WTC11 (cell line): Measurements from ENCODE around the gene GPR27. TPM values are rescaled to one million over a fixed set of nuclear protein-coding genes. Genes with fewer than 3 reads are reported as not detected.

Experiments used
- ATAC-seq: fragments of 200-7000 bp; cut with Tn5 transposase; 2 replicates; pipeline ENCODE4 v1.10.0; 2021; ENCODE audit warnings: mild to moderate bottlenecking, moderate library complexity
- CTCF ChIA-PET: fragments of 300-600 bp; sonication (Branson Sonifier 250); formaldehyde crosslinking; loops from one replicate; lab custom pipeline; 2021; ENCODE audit warnings: antibody characterized with exemption; lab: Charles Lee
- POLR2A ChIA-PET: fragments of 350-600 bp; sonication (Branson Sonifier 250); formaldehyde crosslinking; loops from one replicate; lab custom pipeline; 2021; ENCODE audit warnings: antibody characterized with exemption; lab: Charles Lee
- DNase-seq: peaks from one replicate; pipeline ENCODE4 v3.0.0; 2021; ENCODE audit warnings: low spot score
- H3K27ac Mint-ChIP-seq: 2 replicates; pipeline ENCODE4 v1.8.0; 2021; ENCODE audit warnings: mixed read lengths
- H3K27me3 Mint-ChIP-seq: 2 replicates; pipeline ENCODE4 v1.8.0; 2021; ENCODE audit warnings: low read depth, mild to moderate bottlenecking, moderate library complexity, mixed read lengths
- H3K36me3 Mint-ChIP-seq: 2 replicates; pipeline ENCODE4 v1.8.0; 2021; ENCODE audit warnings: mixed read lengths
- H3K4me1 Mint-ChIP-seq: 2 replicates; pipeline ENCODE4 v1.8.0; 2022; ENCODE audit warnings: mixed read lengths
- H3K4me3 Mint-ChIP-seq: 2 replicates; pipeline ENCODE4 v1.8.0; 2021; ENCODE audit warnings: mild to moderate bottlenecking, moderate library complexity, mixed read lengths
- H3K9me3 Mint-ChIP-seq: 2 replicates; pipeline ENCODE4 v1.8.0; 2021; ENCODE audit warnings: mixed read lengths
- CREB1 ChIP-seq: sonication (generic); formaldehyde crosslinking; IDR thresholded peaks from 2 replicates; pipeline ENCODE4 v1.8.0; 2023; ENCODE audit warnings: mild to moderate bottlenecking, missing genetic modification reagents
- SMAD3 ChIP-seq: sonication (generic); formaldehyde crosslinking; IDR thresholded peaks from 2 replicates; pipeline ENCODE4 v1.8.0; 2022; ENCODE audit warnings: missing genetic modification reagents, mild to moderate bottlenecking, borderline replicate concordance
- ZNF219 ChIP-seq: sonication (generic); formaldehyde crosslinking; IDR thresholded peaks from 2 replicates; pipeline ENCODE4 v1.8.0; 2023; ENCODE audit warnings: missing genetic modification reagents, mild to moderate bottlenecking, borderline replicate concordance
- ZNF671 ChIP-seq: fragments of 250-450 bp; sonication (Bioruptor Pico); IDR thresholded peaks from 2 replicates; pipeline ENCODE4 v1.8.0; 2021; ENCODE audit warnings: mild to moderate bottlenecking
- total RNA-seq: library from RNA; stranded (reverse); gene quantifications from 3 replicates; pipeline ENCODE4 v1.2.3, GENCODE V29; 2021
- TF ChIP-seq, protein P1 (sequence below): fragments of 250-450 bp; sonication (Bioruptor Pico); IDR thresholded peaks from 2 replicates; pipeline ENCODE4 v1.9.0; 2021; ENCODE audit warnings: mild to moderate bottlenecking
- TF ChIP-seq, protein P2 (sequence below): fragments of 250-450 bp; sonication (Bioruptor Pico); IDR thresholded peaks from 2 replicates; pipeline ENCODE4 v1.8.0; 2021; ENCODE audit warnings: mild to moderate bottlenecking
- TF ChIP-seq, protein P3 (sequence below): sonication (generic); formaldehyde crosslinking; IDR thresholded peaks from 2 replicates; pipeline ENCODE4 v1.8.0; 2023; ENCODE audit warnings: mild to moderate bottlenecking, missing genetic modification reagents
- TF ChIP-seq, protein P4 (sequence below): sonication (generic); formaldehyde crosslinking; IDR thresholded peaks from 2 replicates; pipeline ENCODE4 v1.8.0; 2023; ENCODE audit warnings: missing genetic modification reagents, mild to moderate bottlenecking, borderline replicate concordance
- TF ChIP-seq, protein P5 (sequence below): sonication (generic); formaldehyde crosslinking; IDR thresholded peaks from 2 replicates; pipeline ENCODE4 v1.8.1; 2022; ENCODE audit warnings: missing genetic modification reagents, borderline replicate concordance
- TF ChIP-seq, protein P6 (sequence below): fragments of 200-600 bp; IDR thresholded peaks from 2 replicates; pipeline ENCODE4 v1.8.0; 2022; ENCODE audit warnings: antibody characterized with exemption
- TF ChIP-seq, protein P7 (sequence below): sonication (generic); formaldehyde crosslinking; IDR thresholded peaks from 2 replicates; pipeline ENCODE4 v1.8.0; 2022; ENCODE audit warnings: mild to moderate bottlenecking, missing genetic modification reagents

The GPR27 gene
- total RNA-seq, 1 experiment from 2014 or later, result 16.4 TPM

DNA sequence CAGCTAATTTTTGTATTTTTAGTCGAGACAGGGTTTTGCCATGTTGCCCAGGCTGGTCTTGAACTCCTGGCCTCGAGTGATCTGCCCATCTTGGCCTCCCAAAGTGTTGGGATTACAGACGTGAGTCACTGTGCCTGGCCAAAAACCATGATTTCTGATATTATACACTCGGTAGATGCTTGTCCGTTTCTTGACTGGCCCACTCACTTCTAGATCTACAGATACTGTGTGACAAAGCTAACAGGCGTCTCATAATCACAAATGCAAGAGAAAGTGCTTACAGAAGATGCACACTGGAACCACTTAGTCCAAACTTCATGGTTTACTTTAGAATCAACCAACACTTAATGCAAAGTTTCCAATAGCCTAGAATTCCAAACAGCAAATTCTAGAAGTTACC is 22.9 kb downstream of the GPR27 start:
- no peaks in the 10 kb centered on the region for H3K9me3 Mint-ChIP-seq
- H3K36me3 Mint-ChIP-seq, result no peaks in the 10 kb centered on the region
- peaks cover 27% of the 10 kb centered on the region for H3K27me3 Mint-ChIP-seq
- DNase-seq (no peak), ATAC-seq (no peak)
- no peak overlapping the region for H3K27ac Mint-ChIP-seq
- H3K4me1 Mint-ChIP-seq, result peaks cover 53% of the 10 kb centered on the region
- POLR2A ChIA-PET, result no interaction called here
- CTCF ChIA-PET, result no interaction called here
- TF ChIP-seq, protein P1, sequence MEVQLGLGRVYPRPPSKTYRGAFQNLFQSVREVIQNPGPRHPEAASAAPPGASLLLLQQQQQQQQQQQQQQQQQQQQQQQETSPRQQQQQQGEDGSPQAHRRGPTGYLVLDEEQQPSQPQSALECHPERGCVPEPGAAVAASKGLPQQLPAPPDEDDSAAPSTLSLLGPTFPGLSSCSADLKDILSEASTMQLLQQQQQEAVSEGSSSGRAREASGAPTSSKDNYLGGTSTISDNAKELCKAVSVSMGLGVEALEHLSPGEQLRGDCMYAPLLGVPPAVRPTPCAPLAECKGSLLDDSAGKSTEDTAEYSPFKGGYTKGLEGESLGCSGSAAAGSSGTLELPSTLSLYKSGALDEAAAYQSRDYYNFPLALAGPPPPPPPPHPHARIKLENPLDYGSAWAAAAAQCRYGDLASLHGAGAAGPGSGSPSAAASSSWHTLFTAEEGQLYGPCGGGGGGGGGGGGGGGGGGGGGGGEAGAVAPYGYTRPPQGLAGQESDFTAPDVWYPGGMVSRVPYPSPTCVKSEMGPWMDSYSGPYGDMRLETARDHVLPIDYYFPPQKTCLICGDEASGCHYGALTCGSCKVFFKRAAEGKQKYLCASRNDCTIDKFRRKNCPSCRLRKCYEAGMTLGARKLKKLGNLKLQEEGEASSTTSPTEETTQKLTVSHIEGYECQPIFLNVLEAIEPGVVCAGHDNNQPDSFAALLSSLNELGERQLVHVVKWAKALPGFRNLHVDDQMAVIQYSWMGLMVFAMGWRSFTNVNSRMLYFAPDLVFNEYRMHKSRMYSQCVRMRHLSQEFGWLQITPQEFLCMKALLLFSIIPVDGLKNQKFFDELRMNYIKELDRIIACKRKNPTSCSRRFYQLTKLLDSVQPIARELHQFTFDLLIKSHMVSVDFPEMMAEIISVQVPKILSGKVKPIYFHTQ (CRISPR knock-in tag), result no peak
- TF ChIP-seq, protein P2, sequence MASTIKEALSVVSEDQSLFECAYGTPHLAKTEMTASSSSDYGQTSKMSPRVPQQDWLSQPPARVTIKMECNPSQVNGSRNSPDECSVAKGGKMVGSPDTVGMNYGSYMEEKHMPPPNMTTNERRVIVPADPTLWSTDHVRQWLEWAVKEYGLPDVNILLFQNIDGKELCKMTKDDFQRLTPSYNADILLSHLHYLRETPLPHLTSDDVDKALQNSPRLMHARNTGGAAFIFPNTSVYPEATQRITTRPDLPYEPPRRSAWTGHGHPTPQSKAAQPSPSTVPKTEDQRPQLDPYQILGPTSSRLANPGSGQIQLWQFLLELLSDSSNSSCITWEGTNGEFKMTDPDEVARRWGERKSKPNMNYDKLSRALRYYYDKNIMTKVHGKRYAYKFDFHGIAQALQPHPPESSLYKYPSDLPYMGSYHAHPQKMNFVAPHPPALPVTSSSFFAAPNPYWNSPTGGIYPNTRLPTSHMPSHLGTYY (CRISPR knock-in tag), result no peak
- TF ChIP-seq CREB1 (CRISPR knock-in tag) (no peak), ZNF219 (CRISPR knock-in tag) (no peak), SMAD3 (CRISPR knock-in tag) (no peak), ZNF671 (CRISPR knock-in tag) (no peak)
- TF ChIP-seq, protein P3, sequence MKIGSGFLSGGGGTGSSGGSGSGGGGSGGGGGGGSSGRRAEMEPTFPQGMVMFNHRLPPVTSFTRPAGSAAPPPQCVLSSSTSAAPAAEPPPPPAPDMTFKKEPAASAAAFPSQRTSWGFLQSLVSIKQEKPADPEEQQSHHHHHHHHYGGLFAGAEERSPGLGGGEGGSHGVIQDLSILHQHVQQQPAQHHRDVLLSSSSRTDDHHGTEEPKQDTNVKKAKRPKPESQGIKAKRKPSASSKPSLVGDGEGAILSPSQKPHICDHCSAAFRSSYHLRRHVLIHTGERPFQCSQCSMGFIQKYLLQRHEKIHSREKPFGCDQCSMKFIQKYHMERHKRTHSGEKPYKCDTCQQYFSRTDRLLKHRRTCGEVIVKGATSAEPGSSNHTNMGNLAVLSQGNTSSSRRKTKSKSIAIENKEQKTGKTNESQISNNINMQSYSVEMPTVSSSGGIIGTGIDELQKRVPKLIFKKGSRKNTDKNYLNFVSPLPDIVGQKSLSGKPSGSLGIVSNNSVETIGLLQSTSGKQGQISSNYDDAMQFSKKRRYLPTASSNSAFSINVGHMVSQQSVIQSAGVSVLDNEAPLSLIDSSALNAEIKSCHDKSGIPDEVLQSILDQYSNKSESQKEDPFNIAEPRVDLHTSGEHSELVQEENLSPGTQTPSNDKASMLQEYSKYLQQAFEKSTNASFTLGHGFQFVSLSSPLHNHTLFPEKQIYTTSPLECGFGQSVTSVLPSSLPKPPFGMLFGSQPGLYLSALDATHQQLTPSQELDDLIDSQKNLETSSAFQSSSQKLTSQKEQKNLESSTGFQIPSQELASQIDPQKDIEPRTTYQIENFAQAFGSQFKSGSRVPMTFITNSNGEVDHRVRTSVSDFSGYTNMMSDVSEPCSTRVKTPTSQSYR (CRISPR knock-in tag), result no peak
- TF ChIP-seq, protein P4, sequence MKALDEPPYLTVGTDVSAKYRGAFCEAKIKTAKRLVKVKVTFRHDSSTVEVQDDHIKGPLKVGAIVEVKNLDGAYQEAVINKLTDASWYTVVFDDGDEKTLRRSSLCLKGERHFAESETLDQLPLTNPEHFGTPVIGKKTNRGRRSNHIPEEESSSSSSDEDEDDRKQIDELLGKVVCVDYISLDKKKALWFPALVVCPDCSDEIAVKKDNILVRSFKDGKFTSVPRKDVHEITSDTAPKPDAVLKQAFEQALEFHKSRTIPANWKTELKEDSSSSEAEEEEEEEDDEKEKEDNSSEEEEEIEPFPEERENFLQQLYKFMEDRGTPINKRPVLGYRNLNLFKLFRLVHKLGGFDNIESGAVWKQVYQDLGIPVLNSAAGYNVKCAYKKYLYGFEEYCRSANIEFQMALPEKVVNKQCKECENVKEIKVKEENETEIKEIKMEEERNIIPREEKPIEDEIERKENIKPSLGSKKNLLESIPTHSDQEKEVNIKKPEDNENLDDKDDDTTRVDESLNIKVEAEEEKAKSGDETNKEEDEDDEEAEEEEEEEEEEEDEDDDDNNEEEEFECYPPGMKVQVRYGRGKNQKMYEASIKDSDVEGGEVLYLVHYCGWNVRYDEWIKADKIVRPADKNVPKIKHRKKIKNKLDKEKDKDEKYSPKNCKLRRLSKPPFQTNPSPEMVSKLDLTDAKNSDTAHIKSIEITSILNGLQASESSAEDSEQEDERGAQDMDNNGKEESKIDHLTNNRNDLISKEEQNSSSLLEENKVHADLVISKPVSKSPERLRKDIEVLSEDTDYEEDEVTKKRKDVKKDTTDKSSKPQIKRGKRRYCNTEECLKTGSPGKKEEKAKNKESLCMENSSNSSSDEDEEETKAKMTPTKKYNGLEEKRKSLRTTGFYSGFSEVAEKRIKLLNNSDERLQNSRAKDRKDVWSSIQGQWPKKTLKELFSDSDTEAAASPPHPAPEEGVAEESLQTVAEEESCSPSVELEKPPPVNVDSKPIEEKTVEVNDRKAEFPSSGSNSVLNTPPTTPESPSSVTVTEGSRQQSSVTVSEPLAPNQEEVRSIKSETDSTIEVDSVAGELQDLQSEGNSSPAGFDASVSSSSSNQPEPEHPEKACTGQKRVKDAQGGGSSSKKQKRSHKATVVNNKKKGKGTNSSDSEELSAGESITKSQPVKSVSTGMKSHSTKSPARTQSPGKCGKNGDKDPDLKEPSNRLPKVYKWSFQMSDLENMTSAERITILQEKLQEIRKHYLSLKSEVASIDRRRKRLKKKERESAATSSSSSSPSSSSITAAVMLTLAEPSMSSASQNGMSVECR (CRISPR knock-in tag), result no peak
- TF ChIP-seq, protein P5, sequence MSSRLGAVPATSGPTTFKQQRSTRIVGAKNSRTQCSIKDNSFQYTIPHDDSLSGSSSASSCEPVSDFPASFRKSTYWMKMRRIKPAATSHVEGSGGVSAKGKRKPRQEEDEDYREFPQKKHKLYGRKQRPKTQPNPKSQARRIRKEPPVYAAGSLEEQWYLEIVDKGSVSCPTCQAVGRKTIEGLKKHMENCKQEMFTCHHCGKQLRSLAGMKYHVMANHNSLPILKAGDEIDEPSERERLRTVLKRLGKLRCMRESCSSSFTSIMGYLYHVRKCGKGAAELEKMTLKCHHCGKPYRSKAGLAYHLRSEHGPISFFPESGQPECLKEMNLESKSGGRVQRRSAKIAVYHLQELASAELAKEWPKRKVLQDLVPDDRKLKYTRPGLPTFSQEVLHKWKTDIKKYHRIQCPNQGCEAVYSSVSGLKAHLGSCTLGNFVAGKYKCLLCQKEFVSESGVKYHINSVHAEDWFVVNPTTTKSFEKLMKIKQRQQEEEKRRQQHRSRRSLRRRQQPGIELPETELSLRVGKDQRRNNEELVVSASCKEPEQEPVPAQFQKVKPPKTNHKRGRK (CRISPR knock-in tag), result no peak
- TF ChIP-seq, protein P6, sequence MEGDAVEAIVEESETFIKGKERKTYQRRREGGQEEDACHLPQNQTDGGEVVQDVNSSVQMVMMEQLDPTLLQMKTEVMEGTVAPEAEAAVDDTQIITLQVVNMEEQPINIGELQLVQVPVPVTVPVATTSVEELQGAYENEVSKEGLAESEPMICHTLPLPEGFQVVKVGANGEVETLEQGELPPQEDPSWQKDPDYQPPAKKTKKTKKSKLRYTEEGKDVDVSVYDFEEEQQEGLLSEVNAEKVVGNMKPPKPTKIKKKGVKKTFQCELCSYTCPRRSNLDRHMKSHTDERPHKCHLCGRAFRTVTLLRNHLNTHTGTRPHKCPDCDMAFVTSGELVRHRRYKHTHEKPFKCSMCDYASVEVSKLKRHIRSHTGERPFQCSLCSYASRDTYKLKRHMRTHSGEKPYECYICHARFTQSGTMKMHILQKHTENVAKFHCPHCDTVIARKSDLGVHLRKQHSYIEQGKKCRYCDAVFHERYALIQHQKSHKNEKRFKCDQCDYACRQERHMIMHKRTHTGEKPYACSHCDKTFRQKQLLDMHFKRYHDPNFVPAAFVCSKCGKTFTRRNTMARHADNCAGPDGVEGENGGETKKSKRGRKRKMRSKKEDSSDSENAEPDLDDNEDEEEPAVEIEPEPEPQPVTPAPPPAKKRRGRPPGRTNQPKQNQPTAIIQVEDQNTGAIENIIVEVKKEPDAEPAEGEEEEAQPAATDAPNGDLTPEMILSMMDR, result no peak
- TF ChIP-seq, protein P7, sequence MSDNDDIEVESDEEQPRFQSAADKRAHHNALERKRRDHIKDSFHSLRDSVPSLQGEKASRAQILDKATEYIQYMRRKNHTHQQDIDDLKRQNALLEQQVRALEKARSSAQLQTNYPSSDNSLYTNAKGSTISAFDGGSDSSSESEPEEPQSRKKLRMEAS, result no peak
- H3K4me3 Mint-ChIP-seq, result no peak overlapping the region
